GM21825 (cell line): ENCODE results near the gene AHI1.

ENCODE experiments used
- ATAC-seq: cut with Tn5 transposase; IDR thresholded peaks from one replicate; pipeline ENCODE4 v1.9.1; 2021; ENCODE audit warnings: mild to moderate bottlenecking, moderate library complexity; ENCODE audit not compliant: unreplicated experiment

AHI1 gene

DNA sequence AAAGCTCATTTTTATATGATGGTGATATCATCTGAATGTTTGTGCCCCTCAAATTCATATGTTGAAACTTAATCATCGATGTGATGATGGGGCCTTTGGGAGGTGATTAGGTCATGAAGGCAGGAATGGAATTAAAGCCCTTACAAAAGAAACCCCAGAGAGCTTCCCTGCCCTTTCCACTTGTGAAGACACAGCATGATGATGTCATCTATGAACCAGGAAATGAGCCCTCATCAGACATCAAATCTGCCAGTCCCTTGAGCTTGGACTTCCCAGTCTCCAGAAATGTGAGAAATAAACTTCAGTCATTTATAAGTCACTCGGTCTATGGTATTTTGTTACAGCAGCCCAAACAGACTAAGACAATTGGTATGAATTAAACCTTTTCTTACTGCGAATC lies 163.4 kb downstream of the AHI1 start:
- ATAC-seq, result no peak

DNA sequence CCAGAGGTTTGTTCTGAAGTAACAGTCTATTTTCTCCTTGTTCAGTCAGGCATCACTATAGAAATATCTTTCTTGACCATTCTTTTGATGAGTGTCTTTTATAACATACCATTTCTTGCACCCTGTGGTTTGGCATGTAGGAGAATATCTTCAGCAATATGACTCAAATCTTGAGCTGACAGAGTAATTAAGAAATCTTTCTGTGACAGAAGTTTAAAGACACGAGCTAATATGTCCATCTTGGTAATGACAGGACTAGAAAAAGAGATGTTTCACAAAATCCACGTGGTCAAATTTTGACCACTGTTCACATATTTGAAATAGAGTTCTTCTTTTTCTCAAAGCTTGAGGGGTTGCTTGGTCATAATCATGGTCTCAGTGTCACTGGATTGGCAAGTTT lies 166.5 kb downstream of the AHI1 start:
- peak; percentile 18 for ATAC-seq

DNA sequence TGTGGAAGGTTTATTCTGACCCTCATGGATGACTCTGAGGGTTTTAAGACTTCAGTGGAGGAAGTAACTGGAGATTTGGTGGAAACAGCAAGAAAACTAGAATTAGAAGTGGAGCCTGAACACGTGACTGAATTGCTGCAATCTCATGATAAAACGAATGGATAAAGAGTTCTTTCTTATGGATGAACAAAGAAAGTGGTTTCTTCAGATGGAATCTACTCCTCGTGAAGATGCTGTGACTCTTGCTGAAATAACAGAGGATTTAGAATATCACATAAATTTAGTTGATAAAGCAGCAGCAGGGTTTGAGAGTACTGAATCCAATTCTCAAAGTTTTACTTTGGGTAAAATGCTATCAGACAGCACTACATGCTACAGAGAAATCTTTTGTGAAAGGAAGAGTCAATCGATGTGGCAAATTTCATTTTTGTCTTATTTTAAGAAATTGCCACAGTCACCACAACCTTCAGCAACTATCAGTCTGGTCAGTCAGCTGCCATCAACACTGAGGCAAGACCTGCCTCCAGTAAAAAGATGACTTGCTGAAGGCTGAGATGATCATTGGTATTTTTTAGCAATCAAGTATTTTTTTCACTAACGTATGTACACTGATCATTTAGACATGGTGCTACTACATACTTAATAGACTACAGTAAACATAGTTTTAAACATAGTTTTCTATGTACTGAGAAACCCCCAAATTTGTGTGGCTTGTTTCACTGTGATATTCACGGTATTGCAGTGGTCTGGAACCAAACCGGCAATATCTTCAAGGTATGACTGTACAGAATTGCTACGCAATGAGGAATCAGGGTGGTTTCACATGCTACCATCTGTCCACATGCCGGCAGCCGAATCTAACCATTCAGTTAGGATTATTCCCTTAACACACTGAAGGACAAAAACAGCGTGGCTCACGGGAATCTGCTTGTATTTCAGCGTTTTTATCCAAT lies 167.4 kb downstream of the AHI1 start:
- ATAC-seq, result peak; percentile 93

DNA sequence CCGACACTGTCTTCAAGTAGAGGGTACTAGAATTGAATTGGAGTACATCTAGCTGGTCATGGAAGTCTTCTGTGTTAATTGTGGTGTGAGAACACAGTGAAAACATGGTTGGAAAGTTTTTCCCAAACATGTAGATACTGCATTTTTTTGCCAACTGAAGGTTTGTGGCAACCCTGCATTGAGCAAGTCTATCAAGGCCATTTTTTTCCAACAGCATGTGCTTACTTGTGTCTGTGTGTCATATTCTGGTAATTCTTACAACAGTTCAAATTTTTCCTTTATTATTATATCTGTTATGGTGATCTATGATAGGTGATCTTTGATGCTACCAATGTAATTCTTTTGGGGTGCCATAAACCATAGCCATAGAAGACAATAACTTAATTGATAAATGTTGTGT lies 169.4 kb downstream of the AHI1 start:
- no peak for ATAC-seq

DNA sequence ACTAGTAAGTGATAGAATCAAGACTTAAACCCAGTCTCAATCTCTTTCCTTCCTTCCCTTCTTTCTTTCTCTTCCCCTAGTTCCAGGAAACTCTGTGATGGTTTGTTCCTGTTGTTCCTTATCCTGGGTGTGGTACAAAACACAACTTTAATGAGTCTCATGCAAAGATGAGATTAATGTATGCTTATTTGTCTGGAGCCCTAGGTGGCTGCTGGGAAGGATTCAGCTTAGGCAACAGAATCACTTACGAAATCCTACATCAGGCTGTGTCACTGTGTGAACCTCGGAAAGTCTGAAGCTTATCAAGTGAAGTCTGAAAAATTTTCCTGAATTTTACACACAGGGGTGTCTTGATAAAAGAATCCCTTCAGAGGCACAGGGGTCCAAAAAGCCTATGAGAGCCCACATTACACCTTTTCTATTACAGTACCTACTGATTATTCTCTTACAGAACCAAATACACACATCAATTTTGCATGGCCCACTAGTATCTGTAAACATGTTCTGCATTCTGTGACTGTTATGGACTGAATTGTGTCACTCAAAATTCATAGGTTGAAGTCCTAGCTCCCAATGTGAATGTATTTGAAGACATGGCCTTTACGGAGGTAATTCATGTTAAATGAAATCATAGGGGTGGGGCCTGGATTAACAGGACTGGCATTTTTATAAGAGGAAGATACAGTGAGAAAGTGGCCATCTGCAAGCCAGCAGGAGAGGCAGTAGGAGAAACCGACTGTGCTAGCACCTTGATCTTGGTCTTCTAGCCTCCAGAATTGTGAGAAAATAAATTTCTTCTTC lies 171.7 kb downstream of the AHI1 start:
- ATAC-seq, result no peak

DNA sequence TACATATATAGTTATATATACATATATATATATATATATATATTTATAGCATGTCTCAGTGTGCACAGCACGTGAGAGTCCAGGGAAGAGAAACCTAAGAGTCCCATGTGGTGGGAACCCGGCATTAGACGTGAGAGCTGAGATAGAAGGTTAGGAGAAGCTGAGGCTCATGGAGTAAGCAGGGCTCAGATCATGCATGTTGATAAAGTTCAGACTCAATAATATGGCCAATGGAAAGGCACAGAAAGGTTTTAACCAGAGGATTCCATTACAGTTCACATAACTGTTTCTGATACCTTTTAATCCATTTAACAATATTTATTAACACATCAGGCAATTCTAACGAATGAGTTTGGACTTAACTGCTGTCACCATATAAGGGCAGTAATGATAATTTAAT lies 173.0 kb downstream of the AHI1 start:
- ATAC-seq, result no peak

DNA sequence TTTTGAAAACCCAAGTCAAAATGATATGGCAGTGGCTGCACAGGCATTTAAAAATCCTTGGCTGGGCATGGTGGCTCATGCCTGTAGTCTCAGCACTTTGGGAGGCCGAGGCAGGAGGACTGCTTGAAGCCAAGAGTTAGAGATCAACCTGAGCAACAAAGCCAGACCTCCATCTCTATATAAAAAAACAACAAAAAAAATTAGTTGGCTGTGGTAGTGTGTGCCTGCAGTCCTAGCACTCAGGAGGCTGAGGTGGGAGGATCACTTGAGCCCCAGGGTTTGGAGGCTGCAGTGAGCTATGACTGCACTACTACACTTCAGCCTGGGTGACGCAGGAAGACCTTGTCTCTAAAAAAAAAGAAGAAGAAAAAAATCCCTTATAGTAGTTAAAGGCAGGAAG lies 173.6 kb downstream of the AHI1 start:
- no peak for ATAC-seq

DNA sequence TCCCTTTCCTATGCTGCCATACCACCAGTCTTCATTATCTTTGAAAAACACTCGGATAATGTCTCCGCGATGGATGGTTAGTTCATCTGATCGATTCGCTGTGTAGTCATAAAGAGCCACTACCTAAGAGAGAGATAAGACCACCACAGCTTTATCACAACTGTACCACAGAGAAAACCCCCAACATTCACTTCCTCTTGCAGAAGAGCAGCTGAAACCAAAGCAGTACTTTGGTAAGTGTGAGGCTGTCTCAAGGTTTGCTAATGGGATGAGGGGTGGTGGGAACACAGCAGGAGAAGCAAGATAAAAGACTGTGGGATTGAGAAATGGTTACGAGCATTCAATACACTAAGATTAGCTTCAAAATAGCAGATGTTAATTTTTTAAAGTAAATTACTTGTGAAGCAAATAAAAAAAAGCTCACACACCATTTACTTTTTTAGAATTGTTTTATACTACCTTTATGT lies 174.3 kb downstream of the AHI1 start:
- ATAC-seq, result peak; percentile 96

DNA sequence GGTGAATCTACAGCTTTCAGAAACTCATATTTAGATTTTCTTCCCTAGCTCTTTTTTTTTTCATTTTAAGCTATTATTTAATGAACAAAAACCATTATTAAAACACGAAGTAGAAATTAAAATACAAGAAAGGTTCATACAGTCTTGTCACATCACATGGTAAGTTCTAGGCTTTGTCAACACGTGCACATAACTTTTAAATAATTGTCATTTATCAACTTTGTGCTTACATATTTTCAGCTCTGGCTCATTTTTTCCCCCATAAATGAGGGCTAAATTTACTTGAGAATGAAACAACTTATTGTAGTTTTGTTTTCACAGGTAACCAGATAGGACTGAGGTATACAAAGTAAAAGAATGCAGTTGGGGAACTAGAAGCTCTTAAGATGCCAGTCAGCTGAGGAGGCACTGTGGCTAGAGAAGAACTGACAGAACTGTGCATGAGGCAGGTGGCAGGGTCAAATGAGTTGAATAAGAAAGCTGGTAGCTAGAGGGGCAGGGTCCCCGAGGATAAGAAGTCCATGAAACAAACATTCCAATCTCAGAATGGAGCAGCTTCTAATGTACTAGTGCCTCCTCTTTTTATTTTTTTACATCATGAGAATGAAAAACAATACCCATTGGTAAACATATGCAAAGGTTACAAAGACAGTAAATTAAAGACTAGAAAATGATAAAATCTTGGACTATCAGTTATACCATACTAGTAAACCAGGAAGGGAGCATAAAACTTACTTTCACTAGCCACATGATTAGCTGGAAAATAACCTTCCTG lies 174.9 kb downstream of the AHI1 start:
- ATAC-seq, result peak; percentile 47

DNA sequence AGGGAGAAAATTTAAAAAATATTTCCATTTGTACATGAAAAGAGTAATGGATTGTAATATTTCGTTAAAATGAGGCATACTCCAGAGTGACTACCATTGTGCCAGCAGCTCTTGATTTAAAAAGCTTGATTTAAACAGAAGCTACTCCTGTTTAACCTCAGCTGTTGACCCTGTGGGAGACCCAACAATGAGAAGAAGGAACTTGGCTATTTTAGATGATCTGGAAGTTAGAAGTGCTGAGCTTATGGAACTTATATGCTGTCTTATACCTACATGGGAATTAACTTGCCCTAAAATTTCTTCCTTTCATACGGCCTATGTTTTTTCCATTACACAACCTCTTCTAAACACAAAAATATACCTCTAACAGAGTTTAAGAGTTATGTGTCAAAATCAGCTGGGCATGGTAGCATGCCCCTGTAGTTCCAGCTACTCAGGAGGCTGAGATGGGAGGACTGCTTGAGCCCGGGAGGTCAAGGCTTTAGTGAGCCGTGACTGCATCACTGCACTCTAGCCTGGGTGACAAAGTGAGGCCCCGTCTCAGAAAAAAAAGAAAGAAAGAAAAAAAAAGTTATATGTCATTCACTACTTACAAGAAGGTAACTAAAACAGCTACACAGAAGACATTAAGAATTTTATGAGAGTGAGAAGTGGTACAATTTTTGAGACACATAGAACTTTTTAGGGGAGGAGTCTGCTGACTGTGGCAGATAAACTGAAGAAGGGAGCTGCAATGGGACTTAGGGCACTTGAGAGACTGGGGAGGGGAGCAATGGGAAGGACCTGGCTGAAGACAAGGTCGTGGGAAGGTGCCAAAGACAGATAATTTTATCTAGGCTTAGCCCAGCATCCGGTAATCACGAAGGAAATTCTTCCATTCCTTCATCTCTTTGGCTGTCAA lies 176.6 kb downstream of the AHI1 start:
- no peak for ATAC-seq

DNA sequence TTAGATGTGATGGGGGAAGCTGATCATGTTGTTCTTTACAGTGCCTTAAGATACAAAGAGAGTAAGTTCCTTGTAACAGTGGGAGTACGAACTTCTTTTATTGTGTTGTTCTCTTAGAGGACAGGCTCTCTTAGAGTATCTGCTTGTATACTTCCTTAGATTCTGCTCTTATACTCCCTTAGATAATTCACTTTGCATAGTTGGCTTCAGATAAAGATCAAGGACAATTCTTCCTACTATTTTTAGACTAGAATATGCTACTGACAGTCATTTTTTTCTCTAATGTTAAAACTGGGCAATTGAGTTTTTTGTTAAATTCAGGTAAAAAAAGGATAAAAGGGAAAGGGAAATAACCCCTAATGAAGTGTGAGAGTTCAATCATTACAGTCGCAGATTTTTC lies 177.7 kb downstream of the AHI1 start:
- ATAC-seq, result no peak

DNA sequence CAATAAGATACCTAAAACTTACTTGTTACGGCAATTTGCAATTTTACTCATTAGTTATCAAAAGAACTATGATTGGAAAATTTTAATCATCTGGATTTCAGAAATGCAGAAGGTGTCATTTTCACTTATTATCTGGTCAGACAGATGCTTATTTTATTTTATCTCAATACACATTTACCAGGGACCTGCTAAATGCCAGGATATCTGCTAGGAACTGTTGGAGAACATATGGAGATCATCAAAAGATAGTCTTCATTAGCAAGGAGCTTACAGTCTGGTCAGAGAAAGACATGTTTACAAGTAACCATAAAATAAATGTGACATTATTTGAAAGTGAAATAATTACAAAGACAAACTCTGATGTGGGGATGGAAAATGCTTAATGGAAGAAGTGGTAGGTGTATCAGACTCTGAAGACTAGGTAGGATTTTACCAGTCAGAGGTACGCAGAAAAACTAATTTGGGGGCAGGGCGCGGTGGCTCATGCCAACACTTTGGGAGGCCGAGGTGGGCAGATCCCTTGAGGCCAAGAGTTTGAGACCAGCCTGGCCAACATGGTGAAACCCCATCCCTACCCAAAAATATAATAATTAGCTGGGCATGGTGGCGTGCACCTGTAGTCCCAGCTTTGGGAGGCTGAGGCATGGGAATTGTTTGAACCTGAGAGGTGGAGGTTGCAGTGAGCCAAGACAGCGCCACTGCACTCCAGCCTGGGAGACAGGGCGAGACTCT lies 178.6 kb downstream of the AHI1 start:
- no peak for ATAC-seq

DNA sequence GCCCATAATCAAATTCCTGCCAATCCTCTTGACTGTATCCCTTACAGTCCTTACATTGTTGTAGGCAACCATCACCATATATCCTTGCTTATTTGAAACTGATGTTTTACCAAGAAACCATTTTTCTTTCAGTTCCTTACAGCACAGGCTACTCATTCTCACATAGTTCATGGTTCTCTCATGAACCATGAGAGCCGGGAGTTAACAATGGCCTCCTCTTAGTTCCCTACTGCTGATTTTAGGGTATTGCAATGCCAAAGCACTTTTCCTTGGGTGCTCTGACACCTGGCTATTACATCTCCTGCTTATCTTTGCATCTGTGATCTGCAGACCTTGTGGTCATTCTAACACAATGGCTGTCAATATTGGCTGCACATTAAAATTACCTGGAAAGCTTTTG lies 183.0 kb downstream of the AHI1 start:
- no peak for ATAC-seq

DNA sequence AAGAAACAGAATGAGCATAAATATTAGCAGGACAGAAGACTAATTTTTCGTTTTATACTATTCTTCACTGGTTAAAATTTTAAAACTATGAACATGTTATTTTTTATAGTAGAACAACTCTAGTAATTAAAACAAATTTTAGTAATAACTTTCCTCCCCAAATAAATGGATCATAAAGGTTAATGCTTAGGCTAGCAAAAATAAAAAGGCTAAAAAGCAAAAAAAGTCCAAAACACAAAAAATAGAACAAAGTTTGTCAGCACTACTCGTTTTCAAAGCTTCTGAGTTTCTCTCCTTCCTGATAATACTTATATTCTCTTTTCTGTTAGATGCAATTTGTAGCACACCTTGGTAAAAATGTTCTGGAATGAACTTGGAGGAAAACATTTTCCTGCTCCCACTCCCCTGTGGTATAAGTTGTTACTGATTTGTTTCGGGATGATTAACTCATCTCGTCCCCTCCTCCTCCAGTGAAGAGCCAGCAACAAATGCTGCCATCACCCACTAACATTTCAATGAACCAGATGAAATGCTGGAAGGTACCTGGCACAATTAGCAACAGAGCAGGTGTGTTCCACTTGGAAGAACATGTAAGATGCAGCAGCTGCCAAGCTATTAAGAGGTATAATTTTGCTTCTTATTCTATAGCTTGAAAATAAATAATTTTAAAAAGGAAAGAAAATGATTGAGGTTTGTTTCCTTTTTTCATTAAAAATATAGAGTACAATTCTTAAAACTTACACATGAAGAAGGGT lies 185.9 kb downstream of the AHI1 start:
- ATAC-seq, result no peak

DNA sequence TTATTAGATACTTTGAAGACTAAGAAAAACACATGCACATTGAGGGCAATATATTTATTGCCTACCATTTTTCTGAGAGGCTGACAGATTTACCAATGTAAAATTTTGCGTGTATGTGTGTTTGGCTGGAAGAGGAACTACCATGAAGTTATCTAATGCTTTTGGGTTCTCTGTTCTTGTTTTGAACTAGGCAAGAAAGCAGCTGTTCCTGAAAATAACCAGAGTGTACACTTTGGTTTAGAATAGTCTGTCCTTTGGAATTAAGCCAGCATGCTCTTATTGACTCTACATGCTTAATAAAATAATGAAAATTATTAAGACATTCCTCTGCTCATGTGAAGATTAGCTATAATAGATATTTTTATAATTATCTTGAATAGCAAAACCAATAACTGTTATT lies 187.2 kb downstream of the AHI1 start:
- ATAC-seq, result no peak

DNA sequence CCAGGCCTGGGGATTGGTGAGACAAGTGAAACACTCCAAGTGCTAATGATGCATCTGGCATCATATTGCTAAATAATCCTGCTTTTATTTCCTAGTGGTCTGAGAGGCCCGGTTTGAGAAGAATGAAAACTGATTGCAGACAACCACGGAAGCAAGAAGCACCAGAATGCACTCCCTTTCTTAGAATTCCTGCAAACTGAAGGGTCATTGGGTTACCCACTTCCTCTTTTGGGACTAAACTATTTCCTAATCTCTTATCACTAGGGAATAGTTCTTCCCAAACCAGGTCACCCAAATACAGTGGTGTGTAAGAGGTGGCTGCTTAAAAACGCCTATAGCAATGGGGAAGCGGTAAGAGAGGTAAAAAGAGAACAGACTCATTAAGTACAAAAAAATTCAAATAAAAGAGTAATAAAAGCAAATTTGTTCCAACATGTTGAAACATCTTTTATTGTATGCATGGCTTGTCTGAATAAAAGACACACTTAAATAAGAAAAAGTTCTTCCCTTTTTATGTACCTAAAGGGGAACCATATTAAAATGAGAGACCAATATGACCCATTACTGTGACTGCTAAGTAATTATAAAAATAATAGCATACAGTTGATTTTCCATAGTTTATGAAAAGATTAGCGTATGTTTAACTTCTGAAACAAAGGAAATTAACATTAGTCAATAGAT lies 190.7 kb downstream of the AHI1 start:
- ATAC-seq, result no peak

DNA sequence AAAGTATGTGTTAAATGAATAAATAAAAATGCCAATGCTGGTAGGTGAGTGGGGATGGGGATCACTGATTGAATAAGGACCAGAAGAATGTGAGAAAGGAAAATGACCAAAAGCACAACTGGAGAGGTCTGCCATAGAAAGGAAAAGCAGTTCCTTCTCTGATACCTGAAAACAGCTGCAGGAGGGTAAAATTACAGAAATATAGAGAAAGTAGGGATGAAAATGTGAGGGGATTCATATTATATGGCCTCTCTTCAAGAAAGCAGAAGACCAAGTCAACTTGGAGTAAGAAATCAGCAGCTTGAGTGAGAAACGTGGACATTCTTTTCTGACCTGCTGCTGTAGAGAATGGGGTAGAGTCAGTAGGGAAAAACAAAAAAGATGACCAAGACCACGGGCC lies 191.4 kb downstream of the AHI1 start:
- no peak for ATAC-seq

DNA sequence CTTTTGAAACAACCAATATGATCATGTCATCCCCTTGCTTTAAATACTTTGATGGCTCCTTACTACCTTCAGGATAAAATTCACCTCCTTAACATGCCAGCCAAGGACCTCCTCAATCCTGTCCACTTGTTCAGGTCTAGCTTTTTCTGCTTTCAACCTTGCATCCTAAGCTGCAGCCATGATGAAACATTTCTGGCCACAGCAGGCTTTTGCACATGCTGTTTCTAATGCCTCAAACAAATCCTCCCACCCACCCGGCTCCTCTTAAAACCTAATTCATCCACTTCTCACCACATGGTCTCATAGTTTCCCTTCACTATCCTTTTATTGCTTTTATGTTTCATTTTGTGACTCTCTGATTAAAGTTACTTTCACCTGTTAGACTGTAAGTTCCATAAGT lies 191.9 kb downstream of the AHI1 start:
- no peak for ATAC-seq
